ENCODE data around the gene CUX1. TPM values are rescaled to one million over a fixed set of nuclear protein-coding genes. Genes with fewer than 3 reads are reported as not detected.
A peak's percentile ranks its signal among the peaks of the same experiment; 100 is the strongest.

CUX1 gene
- total RNA-seq, 3 donors from 2014 or later, result 35.1 to 54.4 (median 41.1) TPM

DNA sequence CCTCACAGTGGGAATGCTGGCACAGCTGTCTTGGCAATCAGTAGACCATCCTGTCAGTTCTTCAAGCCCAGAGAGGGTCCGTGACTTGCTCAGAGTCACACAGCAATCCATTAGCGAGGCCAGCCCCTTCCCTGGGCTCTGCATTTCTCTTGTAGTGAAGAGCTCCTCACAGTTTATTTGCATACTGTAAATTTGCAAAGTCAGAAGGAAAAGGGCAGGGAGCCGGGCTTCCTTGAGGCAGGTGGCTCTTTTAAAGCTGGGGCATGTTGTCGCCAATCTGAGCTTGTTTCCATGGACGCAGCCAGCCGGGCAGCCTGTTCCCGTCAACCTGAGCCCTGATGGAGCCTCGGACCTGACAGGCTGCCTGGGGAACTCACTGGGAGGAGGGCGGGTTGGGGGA, 123.4 kb downstream of the CUX1 start:
- no peaks in the 10 kb centered on the region for H3K27me3 ChIP-seq
- no peak overlapping the region for H3K4me3 ChIP-seq
- TF ChIP-seq, protein P1, sequence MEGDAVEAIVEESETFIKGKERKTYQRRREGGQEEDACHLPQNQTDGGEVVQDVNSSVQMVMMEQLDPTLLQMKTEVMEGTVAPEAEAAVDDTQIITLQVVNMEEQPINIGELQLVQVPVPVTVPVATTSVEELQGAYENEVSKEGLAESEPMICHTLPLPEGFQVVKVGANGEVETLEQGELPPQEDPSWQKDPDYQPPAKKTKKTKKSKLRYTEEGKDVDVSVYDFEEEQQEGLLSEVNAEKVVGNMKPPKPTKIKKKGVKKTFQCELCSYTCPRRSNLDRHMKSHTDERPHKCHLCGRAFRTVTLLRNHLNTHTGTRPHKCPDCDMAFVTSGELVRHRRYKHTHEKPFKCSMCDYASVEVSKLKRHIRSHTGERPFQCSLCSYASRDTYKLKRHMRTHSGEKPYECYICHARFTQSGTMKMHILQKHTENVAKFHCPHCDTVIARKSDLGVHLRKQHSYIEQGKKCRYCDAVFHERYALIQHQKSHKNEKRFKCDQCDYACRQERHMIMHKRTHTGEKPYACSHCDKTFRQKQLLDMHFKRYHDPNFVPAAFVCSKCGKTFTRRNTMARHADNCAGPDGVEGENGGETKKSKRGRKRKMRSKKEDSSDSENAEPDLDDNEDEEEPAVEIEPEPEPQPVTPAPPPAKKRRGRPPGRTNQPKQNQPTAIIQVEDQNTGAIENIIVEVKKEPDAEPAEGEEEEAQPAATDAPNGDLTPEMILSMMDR (IDR thresholded peaks at IDR 0.05), result no peak
- no peak for TF ChIP-seq POLR2A (IDR thresholded peaks at IDR 0.05)
- TF ChIP-seq POLR2AphosphoS5 (IDR thresholded peaks at IDR 0.05), result no peak
- H3K36me3 ChIP-seq, result no peaks in the 10 kb centered on the region
- no peak overlapping the region for H3K27ac ChIP-seq
- H3K4me1 ChIP-seq, result no peaks in the 10 kb centered on the region
- intact Hi-C loops (cut with DNase I; ENCODE audit: low total_unique reads), result no loop called here
- no peaks in the 10 kb centered on the region for H3K9me3 ChIP-seq
- DNase-seq (ENCODE audit: low spot score in 2 of 2), result peak in 1 of 2 donors; percentile 58

DNA sequence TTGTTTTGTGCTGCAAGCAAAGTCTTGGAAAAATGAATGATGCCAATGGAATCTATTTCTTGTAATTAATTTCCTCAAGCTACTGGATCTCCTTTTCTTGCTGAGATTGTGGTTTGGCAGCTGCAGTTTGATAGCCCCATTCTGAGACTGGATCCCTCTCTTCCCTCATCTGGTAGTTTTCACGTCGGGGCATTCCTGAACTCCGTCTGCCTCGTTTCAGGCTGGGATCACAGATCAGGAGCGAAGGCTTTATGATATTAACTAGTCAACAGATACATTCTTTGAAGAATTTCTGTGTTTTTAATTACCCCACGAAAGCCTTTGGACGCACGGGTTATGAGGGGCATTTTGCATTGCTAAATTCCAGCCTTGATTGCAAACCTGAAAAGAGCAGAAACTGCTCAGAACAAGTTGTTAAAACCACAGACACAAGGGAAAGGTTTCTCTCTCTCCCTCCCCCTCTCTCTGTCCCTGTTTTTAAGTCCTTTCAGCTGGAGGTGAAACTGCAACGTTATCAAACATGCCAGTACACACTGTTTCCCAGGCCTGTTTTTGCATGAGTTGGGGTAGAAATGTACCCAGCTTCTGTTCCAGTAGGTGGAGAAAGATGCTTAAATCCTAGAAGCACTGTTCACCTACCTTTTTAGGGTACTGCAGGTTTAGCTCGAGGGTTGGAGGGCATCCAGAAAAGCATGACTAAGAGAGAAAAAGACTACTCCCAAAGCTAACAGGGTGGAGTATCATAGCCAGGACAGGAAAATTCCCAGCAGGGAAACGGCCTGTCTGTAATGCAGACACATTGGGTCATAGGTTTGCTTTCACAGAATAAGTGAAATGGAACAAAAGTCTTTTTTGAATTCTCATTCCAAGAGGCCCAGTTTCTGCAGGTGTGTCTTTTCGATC, 124.3 kb downstream of the CUX1 start:
- intact Hi-C loops (cut with DNase I; ENCODE audit: low total_unique reads), result no loop called here
- no peak for DNase-seq (ENCODE audit: low spot score in 2 of 2)
- H3K27ac ChIP-seq, result no peak overlapping the region
- no peaks in the 10 kb centered on the region for H3K27me3 ChIP-seq
- H3K4me1 ChIP-seq, result no peaks in the 10 kb centered on the region
- no peak overlapping the region for H3K4me3 ChIP-seq
- no peaks in the 10 kb centered on the region for H3K36me3 ChIP-seq
- TF ChIP-seq POLR2AphosphoS5 (IDR thresholded peaks at IDR 0.05), result no peak
- H3K9me3 ChIP-seq, result no peaks in the 10 kb centered on the region

DNA sequence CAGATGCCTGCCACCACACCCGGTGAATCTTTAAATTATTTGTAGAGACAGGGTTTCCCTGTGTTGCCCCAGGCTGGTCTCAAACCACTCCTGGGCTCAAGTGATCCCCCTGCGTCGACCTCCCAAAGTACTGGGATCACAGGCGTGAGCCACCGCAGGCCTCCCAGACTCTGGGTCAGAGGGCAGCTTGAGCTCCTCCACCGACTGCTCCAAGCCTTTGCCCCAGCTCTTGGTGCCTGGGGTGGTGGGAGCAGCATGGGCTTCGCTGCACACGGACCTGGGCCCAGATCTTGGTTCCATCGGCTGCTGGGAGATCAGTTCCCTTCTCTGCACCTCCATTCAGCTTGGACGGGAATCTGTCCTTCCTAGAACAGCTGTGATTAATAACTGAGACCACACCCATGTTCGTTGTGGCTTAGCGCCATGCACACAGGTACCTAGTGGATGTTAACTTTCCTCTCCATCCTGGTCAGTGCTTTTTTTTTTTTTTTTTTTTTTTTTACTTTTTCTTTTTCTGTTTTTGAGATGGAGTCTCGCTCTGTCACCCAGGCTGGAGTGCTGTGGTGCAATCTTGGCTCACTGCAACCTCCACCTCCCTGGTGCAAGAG, 125.3 kb downstream of the CUX1 start:
- no peak for DNase-seq (ENCODE audit: low spot score in 2 of 2)
- H3K4me1 ChIP-seq, result no peaks in the 10 kb centered on the region

DNA sequence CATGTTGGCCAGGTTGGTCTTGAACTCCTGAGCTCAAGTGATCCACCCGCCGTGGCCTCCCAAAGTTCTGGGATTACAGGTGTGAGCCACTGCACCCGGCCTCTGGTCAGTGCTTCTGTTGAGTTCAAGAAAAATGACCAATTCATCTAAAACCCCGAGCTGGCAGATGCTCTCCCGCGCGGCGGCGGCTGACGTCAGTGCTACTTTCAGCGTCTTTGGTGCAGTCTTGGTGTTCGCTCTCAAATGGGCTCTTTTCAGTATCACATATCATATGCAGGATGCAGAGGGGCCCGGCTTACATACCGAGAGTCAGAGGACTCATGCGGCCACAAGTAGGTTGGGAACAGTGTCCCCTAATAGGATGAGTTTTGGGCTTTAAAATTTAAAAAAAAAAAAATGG, 125.9 kb downstream of the CUX1 start:
- intact Hi-C loops (cut with DNase I; ENCODE audit: low total_unique reads), result no loop called here
- H3K4me1 ChIP-seq, result no peaks in the 10 kb centered on the region
- H3K36me3 ChIP-seq, result no peaks in the 10 kb centered on the region
- H3K4me3 ChIP-seq, result no peak overlapping the region
- TF ChIP-seq, protein P1 (IDR thresholded peaks at IDR 0.05), result no peak
- no peak for TF ChIP-seq POLR2A (IDR thresholded peaks at IDR 0.05)
- no peak for TF ChIP-seq POLR2AphosphoS5 (IDR thresholded peaks at IDR 0.05)
- no peak for DNase-seq (ENCODE audit: low spot score in 2 of 2)
- H3K27ac ChIP-seq, result no peak overlapping the region
- no peaks in the 10 kb centered on the region for H3K9me3 ChIP-seq
- no peaks in the 10 kb centered on the region for H3K27me3 ChIP-seq

More for the DNA sequence above, 125.3 kb downstream of the CUX1 start:
- H3K4me3 ChIP-seq, result no peak overlapping the region
- no peaks in the 10 kb centered on the region for H3K36me3 ChIP-seq
- no peak overlapping the region for H3K27ac ChIP-seq
- TF ChIP-seq, protein P1 (IDR thresholded peaks at IDR 0.05), result no peak
- no peaks in the 10 kb centered on the region for H3K9me3 ChIP-seq
- intact Hi-C loops (cut with DNase I; ENCODE audit: low total_unique reads), result no loop called here
- no peaks in the 10 kb centered on the region for H3K27me3 ChIP-seq

DNA sequence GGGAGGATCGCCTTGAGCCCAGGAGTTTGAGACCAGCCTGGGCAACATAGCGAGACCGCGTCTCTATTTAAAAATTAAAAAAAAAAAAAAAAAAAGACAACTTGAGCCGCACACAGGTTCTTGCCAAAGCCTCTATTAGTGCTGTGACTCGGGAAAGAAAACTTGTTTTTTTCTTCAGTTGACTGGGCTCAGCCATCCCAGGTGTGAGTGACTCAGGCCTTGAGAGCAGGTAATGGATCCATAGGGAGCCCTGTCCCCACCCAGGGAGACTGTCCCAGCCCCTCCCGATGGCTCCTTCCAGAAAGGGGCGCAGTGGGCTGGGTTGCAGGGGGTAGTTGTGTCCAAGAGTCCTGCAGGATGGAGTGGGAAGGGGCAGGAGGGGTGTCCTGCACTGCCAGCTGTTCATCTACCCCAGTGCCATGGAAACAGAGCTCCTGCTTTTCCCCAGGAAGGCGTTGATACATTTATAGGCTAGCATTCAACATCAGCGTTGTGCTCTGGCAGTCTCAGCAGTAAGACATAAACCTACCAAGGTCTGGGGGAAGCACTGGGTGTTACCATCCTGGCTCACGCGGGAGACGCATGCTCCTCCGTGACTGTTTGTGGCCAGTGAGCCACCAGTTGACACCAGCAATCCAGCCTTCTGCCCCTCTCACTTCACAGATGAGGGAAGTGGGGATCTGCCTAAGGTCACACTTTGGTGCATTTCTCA, 126.6 kb downstream of the CUX1 start:
- H3K36me3 ChIP-seq, result no peaks in the 10 kb centered on the region
- H3K9me3 ChIP-seq, result no peaks in the 10 kb centered on the region
- H3K4me3 ChIP-seq, result no peak overlapping the region
- no peaks in the 10 kb centered on the region for H3K4me1 ChIP-seq
- intact Hi-C loops (cut with DNase I; ENCODE audit: low total_unique reads), result no loop called here
- H3K27ac ChIP-seq, result no peak overlapping the region
- TF ChIP-seq POLR2A (IDR thresholded peaks at IDR 0.05), result no peak
- no peak for TF ChIP-seq POLR2AphosphoS5 (IDR thresholded peaks at IDR 0.05)
- TF ChIP-seq, protein P1 (IDR thresholded peaks at IDR 0.05), result no peak
- H3K27me3 ChIP-seq, result no peaks in the 10 kb centered on the region
- no peak for DNase-seq (ENCODE audit: low spot score in 2 of 2)

All from breast epithelium (tissue), 4 donors.